Prostate gland (tissue), 2 donors: ENCODE measurements around the gene SBF2. TPM values are rescaled to one million over a fixed set of nuclear protein-coding genes. Genes with fewer than 3 reads are reported as not detected.

Experiments
- DNase-seq: peaks from one replicate; pipeline ENCODE4 v3.0.0-alpha.2; 2019; ENCODE audit warnings: low spot score
- H3K27ac ChIP-seq, 2 donors: fragments of 200-600 bp; sonication (generic); 2 replicates each; pipeline ENCODE4 v1.5.1; 2017 to 2019
- H3K27me3 ChIP-seq: fragments of 200-600 bp; sonication (generic); replicated peaks from 2 replicates; pipeline ENCODE4 v1.5.1; 2019; ENCODE audit not compliant: insufficient read depth
- H3K36me3 ChIP-seq, 2 donors: fragments of 200-600 bp; sonication (generic); 1 replicate in 1 of 2; 2 replicates in 1 of 2; pipeline versions ENCODE4 v1.5.1 to v1.8.1; 2017 to 2019
- H3K4me1 ChIP-seq: fragments of 200-600 bp; sonication (generic); replicated peaks from 2 replicates; pipeline ENCODE4 v1.5.1; 2019
- H3K4me3 ChIP-seq, 2 donors: fragments of 200-600 bp; sonication (generic); 2 replicates each; pipeline ENCODE4 v1.5.1; 2017 to 2019
- H3K9me3 ChIP-seq: fragments of 200-600 bp; sonication (generic); 2 replicates; pipeline ENCODE4 v1.5.1; 2017
- POLR2A ChIP-seq: fragments of 450-650 bp; IDR thresholded peaks from one replicate; pipeline ENCODE4 v1.6.1; 2016; ENCODE audit warnings: antibody characterized with exemption, mild to moderate bottlenecking
- POLR2AphosphoS5 ChIP-seq: sonication (generic); formaldehyde crosslinking; IDR thresholded peaks from one replicate; pipeline ENCODE4 v1.6.1; 2017; ENCODE audit warnings: antibody characterized with exemption
- WGBS: methylation state at CpG from one replicate; pipeline ENCODE4 v1.1.5; 2018; 5-methylcytosine and 5-hydroxymethylcytosine counted together
- intact Hi-C: fragments of 100-400 bp; cut with DNase I; formaldehyde crosslinking; loops from one replicate; pipeline ENCODE4 v1.14.2; 2022
- total RNA-seq, 2 donors: library from RNA; depleted of rRNA; stranded (reverse); fragments of >200 nt; gene quantifications; one replicate each; pipeline ENCODE4 v1.1.0, GENCODE V29; 2016
- TF ChIP-seq, protein P1 (sequence below), 4 experiments: fragments of 200-600 bp in 2 of 4; fragments of 450-650 bp in 2 of 4; sonication (generic) in 2 of 4; IDR thresholded peaks; 1 replicate in 3 of 4; 2 replicates in 1 of 4; pipeline ENCODE4 v1.5.1; 2016 to 2019; ENCODE audit warnings: antibody characterized with exemption in 4 of 4, mild to moderate bottlenecking in 2 of 4, moderate library complexity in 2 of 4

SBF2 gene
- total RNA-seq, 2 donors from 2014 or later, result 35.9 to 56.7 TPM

DNA sequence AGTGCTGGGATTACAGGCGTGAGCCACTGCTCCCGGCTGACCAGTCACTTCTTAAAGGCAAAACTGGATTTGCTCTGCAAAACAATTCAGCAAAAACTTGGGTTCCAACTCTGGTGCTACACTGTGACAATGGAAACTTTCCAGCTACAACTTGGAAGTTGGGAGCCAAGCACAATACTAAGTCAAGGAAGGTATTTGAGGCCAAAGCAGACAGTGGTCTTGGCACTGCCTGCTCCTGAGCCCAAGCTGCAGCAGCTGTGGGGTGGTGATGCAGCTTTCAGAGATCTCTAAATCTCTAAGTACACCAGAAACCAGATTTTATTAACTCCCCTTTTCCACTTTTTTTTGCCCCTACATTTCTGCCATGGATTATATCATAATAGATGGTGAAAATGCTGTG is 28.4 kb upstream of the SBF2 start:
- Histone ChIP-seq H3K27ac (peak overlapping the region; percentile 15 to 37), H3K36me3 (no peaks in the 10 kb centered on the region), H3K27me3 (no peaks in the 10 kb centered on the region), H3K4me1 (no peaks in the 10 kb centered on the region), H3K4me3 (no peak overlapping the region), H3K9me3 (no peaks in the 10 kb centered on the region)
- TF ChIP-seq POLR2A (no peak), POLR2AphosphoS5 (no peak)
- TF ChIP-seq, protein P1, sequence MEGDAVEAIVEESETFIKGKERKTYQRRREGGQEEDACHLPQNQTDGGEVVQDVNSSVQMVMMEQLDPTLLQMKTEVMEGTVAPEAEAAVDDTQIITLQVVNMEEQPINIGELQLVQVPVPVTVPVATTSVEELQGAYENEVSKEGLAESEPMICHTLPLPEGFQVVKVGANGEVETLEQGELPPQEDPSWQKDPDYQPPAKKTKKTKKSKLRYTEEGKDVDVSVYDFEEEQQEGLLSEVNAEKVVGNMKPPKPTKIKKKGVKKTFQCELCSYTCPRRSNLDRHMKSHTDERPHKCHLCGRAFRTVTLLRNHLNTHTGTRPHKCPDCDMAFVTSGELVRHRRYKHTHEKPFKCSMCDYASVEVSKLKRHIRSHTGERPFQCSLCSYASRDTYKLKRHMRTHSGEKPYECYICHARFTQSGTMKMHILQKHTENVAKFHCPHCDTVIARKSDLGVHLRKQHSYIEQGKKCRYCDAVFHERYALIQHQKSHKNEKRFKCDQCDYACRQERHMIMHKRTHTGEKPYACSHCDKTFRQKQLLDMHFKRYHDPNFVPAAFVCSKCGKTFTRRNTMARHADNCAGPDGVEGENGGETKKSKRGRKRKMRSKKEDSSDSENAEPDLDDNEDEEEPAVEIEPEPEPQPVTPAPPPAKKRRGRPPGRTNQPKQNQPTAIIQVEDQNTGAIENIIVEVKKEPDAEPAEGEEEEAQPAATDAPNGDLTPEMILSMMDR (IDR thresholded peaks at IDR 0.05), result no peak
- intact Hi-C loops, result loop anchor here (5.0 to 10.0 kb wide), 2 partner anchors 468 to 565 kb away; no protein-coding TSS in a partner anchor
- DNase-seq, result no peak
- WGBS, result 95% methylated on average over 2 of the region's 2 CpGs

DNA sequence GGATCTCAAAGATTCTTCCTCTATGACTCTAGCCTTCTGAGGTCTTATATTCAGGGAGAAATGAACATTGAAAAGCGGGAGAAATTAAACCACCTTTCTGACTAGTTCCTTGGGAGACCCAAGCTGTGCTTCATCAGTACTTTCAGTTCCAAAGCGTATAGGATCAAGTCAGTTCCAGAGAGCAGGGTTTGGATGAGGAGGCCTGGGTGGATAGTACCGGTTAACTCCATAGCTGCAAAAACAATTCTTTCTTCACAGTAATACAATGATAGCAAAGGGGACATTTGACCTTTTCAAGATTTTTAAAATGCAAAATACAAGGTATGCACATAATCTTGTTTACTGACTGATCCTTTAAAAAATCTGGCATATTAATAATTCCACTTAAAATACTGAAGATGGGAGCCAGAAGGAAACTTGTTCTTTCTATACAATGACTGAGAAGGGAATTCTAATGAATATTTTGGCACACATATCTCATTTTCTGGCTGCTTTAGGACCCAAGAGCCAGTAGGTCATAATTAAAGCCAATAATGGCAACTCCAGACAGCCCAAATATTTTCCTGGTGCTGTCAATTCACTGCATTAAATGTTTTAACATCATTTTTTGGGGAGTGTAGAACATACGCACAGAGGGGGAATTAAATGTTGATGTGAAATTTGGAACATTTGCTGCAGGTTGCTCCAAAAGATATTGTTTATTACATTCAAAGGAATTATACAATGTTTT is 26.9 kb upstream of the SBF2 start:
- Histone ChIP-seq H3K4me1 (no peaks in the 10 kb centered on the region), H3K9me3 (no peaks in the 10 kb centered on the region), H3K27ac (no peak overlapping the region), H3K4me3 (no peak overlapping the region), H3K27me3 (no peaks in the 10 kb centered on the region), H3K36me3 (no peaks in the 10 kb centered on the region)
- TF ChIP-seq, protein P1 (IDR thresholded peaks at IDR 0.05), result no peak
- intact Hi-C loops, result loop anchor here (5.0 to 10.0 kb wide), 2 partner anchors 466 to 564 kb away; no protein-coding TSS in a partner anchor
- no peak for DNase-seq
- WGBS, result 88% methylated on average over 4 of the region's 4 CpGs

DNA sequence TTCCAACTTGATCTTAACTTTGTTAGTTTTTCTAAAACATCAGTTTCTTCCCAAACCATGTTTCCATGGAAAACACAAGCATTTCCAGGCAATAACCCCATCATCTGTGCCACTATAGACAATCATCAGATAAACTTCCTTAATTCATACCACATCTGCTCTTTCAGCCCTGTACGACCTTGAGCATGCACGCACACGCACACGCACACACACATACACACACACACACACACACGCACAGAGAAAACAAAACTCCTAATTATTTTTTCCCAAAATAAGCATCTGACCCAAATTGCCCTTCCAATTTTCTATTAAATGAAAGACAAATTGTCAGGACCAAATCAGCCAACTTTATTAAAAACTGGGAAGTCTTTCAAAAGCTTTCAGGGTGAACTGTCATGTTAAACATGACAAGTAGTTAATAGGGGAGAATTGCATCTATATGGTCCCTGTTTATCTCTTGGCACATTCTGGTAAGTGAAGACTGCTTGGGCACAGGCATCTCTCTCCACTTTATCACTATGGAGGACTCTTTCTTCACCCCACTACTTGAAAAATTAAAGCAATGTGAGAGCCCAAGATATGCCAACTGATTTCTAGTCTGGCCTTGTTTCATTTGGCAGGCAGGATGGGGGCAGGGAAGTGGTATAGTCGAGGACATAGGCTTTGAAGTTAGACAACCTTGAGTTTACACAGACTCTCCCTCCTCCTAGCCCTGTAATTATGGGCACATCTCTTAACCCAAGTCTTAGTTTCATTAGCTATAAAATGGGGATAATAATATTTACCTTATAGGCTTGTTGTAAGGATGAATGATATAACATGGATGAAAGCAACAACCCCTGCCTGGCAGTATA is 25.9 kb upstream of the SBF2 start:
- no peaks in the 10 kb centered on the region for H3K27me3 ChIP-seq
- TF ChIP-seq POLR2AphosphoS5, result no peak
- no peak for DNase-seq
- no peak overlapping the region for H3K27ac ChIP-seq
- WGBS, result 63% methylated on average over 6 of the region's 6 CpGs
- intact Hi-C loops, result loop anchor here (5.0 to 10.0 kb wide), 2 partner anchors 465 to 563 kb away; no protein-coding TSS in a partner anchor
- H3K36me3 ChIP-seq, result no peaks in the 10 kb centered on the region
- no peaks in the 10 kb centered on the region for H3K9me3 ChIP-seq
- no peaks in the 10 kb centered on the region for H3K4me1 ChIP-seq
- no peak overlapping the region for H3K4me3 ChIP-seq

DNA sequence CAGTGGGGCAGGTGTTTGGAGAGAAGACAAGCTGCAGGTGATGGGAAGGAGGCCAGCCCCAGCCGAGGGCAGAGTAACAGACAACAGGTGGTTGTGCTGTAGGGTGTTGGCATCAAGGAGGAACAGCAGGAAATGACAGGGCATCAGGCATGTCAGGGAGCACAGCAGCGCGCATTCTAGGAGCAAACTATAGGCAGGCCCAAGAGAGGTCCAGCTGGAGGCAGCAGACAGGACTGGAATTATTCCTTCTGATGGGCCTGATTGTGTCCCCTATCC is 24.4 kb upstream of the SBF2 start:
- no peak for TF ChIP-seq POLR2A
- TF ChIP-seq, protein P1 (IDR thresholded peaks at IDR 0.05), result no peak
- no peak for TF ChIP-seq POLR2AphosphoS5
- H3K36me3 ChIP-seq, result no peaks in the 10 kb centered on the region
- DNase-seq, result no peak
- WGBS, result 55% methylated on average over 3 of the region's 3 CpGs
- H3K9me3 ChIP-seq, result no peaks in the 10 kb centered on the region
- H3K27ac ChIP-seq, result no peak overlapping the region
- H3K4me3 ChIP-seq, result no peak overlapping the region
- H3K27me3 ChIP-seq, result no peaks in the 10 kb centered on the region
- H3K4me1 ChIP-seq, result no peaks in the 10 kb centered on the region
- intact Hi-C loops, result no loop called here

DNA sequence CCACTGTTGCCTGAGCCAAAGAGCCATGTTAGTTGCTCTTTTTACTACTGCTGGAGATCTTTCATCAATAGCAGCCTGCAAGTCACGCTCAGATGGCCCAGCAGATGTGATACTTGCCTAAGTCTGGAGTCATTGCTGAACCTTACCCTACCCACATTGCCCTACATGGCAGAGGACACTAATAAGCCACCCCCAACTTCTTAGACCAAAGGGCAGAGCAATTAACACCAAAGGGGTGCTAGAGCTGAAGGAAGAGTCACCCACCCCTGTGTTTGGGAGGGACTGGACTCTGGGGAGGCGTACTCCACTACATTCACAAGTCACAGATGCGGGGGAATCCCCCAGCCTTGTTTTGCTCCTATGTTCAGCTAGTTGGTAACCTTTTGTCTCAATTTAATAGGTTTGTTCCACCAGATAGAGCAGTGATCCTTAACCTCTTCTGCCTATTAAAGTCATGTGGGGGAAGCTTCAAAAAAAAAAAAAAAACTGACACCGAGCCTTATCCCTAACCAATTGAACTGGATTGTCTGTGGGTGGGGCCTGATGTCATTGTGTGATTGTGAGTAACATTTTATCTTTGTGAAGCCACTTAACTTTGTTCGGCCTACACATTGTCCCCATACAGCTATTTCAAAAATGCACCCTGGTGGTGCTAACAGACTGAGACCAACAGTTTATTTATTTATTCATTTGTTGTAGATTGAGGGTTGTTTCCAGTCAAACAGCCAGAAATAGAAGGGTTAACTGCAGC is 23.9 kb upstream of the SBF2 start:
- H3K4me1 ChIP-seq, result no peaks in the 10 kb centered on the region
- no peaks in the 10 kb centered on the region for H3K27me3 ChIP-seq
- intact Hi-C loops, result no loop called here
- H3K4me3 ChIP-seq, result no peak overlapping the region
- H3K27ac ChIP-seq, result no peak overlapping the region
- H3K9me3 ChIP-seq, result no peaks in the 10 kb centered on the region
- DNase-seq, result no peak
- WGBS, result 82% methylated on average over 5 of the region's 5 CpGs
- TF ChIP-seq POLR2A (no peak), POLR2AphosphoS5 (no peak)
- TF ChIP-seq, protein P1 (IDR thresholded peaks at IDR 0.05), result no peak
- H3K36me3 ChIP-seq, result no peaks in the 10 kb centered on the region
